ENCODE results near the gene PLEKHG3. TPM values are rescaled to one million over a fixed set of nuclear protein-coding genes. Genes with fewer than 3 reads are reported as not detected.
A peak's percentile ranks its signal among the peaks of the same experiment; 100 is the strongest.

The PLEKHG3 gene
- total and polyA plus RNA-seq, 10 of the 15 experiments (the other 5 are each of a cell fraction or from before 2014, with no cell fraction given): 0.03 to 0.73 (median 0.07) TPM; not detected in 5

DNA sequence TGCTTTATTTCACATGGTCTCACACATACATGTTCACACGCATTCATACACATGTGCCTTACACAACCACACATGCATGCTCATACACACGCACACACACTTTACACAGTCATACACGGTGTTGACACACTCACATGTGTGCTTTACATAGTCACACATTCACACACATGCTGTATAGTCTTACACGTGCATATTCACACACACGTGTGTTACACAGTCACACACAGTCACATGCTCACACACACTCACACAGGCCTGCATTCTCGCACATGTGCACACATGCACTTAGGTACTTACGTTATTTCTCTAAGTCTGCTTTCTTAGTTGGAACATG lies 18.0 kb upstream of the PLEKHG3 start:
- RAD21 ChIA-PET (ENCODE audit: unreplicated experiment): no interaction called here

More for the DNA sequence above, 18.0 kb upstream of the PLEKHG3 start:
- Histone ChIP-seq H3K79me2 (ENCODE audit: control insufficient read depth, insufficient read depth, low read length) (no peaks in the 10 kb centered on the region), H2AFZ (ENCODE audit: control insufficient read depth, low read depth, low read length) (no peak overlapping the region), H4K20me1 (ENCODE audit: control insufficient read depth, insufficient read depth) (no peaks in the 10 kb centered on the region), H3K36me3 (ENCODE audit: control insufficient read depth in 2 of 2, insufficient read depth in 2 of 2, low read length in 1 of 2) (no peaks in the 10 kb centered on the region), H3K4me3 (no peak overlapping the region), H3K9ac (ENCODE audit: control insufficient read depth, insufficient read depth, low read length) (no peak overlapping the region), H3K27me3 (replicated peaks in 1 of 2; ENCODE audit: control insufficient read depth in 2 of 2, insufficient read depth in 2 of 2, low read length in 1 of 2) (no peaks in the 10 kb centered on the region), H3K4me2 (ENCODE audit: control insufficient read depth, insufficient read depth) (no peak overlapping the region), H3K4me1 (ENCODE audit: control insufficient read depth, insufficient read depth, low read length) (no peaks in the 10 kb centered on the region), H3K27ac (ENCODE audit: control insufficient read depth, insufficient read depth) (no peak overlapping the region), H3K9me3 (replicated peaks; ENCODE audit: control insufficient read depth, insufficient read depth, low read length) (no peaks in the 10 kb centered on the region)
- BruUV-seq (replicated peaks): no TSS peak
- FAIRE-seq: no peak
- no peak for DNase-seq (ENCODE audit: low read depth, low spot score)
- ChIA-PET POLR2A (no interaction called here), CTCF (no interaction called here), SMC1A (ENCODE audit: uncharacterized antibody, unreplicated experiment) (no interaction called here)
- TF ChIP-seq NRF1 (conservative IDR thresholded peaks at IDR 0.05; ENCODE audit: low read depth, low read length) (no peak), KDM1A (IDR thresholded peaks at IDR 0.05; ENCODE audit: borderline replicate concordance) (no peak), TCF3 (IDR thresholded peaks at IDR 0.05; ENCODE audit: borderline replicate concordance, insufficient read depth, low read depth, low read length) (0 out of 2 replicates have a peak, but pooled peaks have one; percentile 27), PBX3 (IDR thresholded peaks at IDR 0.05; ENCODE audit: insufficient replicate concordance, low read depth, low read length) (peak; percentile 46)
- TF ChIP-seq, protein P1, sequence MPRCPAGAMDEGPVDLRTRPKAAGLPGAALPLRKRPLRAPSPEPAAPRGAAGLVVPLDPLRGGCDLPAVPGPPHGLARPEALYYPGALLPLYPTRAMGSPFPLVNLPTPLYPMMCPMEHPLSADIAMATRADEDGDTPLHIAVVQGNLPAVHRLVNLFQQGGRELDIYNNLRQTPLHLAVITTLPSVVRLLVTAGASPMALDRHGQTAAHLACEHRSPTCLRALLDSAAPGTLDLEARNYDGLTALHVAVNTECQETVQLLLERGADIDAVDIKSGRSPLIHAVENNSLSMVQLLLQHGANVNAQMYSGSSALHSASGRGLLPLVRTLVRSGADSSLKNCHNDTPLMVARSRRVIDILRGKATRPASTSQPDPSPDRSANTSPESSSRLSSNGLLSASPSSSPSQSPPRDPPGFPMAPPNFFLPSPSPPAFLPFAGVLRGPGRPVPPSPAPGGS (IDR thresholded peaks at IDR 0.05; ENCODE audit: borderline replicate concordance, insufficient read depth, low read depth, low read length, poor library complexity, severe bottlenecking): peak; percentile 96
- TF ChIP-seq, protein P2, sequence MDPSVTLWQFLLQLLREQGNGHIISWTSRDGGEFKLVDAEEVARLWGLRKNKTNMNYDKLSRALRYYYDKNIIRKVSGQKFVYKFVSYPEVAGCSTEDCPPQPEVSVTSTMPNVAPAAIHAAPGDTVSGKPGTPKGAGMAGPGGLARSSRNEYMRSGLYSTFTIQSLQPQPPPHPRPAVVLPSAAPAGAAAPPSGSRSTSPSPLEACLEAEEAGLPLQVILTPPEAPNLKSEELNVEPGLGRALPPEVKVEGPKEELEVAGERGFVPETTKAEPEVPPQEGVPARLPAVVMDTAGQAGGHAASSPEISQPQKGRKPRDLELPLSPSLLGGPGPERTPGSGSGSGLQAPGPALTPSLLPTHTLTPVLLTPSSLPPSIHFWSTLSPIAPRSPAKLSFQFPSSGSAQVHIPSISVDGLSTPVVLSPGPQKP (IDR thresholded peaks at IDR 0.05; ENCODE audit: low read depth, low read length): no peak
- WGBS (ENCODE audit: insufficient coverage, insufficient replicate concordance, low lambda C conversion rate, missing lambda C conversion rate): 56% methylated on average over 7 of the region's 7 CpGs
- intact Hi-C loops (cut with micrococcal nuclease; ENCODE audit: unreplicated experiment) (no loop called here), in situ Hi-C loops (cut with MboI) (no loop called here)
- ATAC-seq: no peak
